Osteoblast (primary cell): ENCODE measurements around the gene SLC16A9. TPM values are rescaled to one million over a fixed set of nuclear protein-coding genes. Genes with fewer than 3 reads are reported as not detected.
"Not testable (repeated sequence)": the region's sequence is repeated elsewhere in the genome, so short reads cannot be mapped to it uniquely, and the experiment has no call there.

Experiments used
- DNase-seq: peaks from one replicate; pipeline ENCODE4 v3.0.0; 2011; ENCODE audit warnings: low spot score, mixed read lengths; ENCODE audit not compliant: insufficient read length; ENCODE audit errors: missing footprints
- H2AFZ ChIP-seq: 2 replicates; pipeline ENCODE4 v1.6.0; 2011; ENCODE audit warnings: mild to moderate bottlenecking, low read length
- H3K27ac ChIP-seq: 2 replicates; pipeline ENCODE4 v1.5.1; 2011; ENCODE audit warnings: mild to moderate bottlenecking, low read depth, low read length, moderate library complexity
- H3K27me3 ChIP-seq: 2 replicates; pipeline ENCODE4 v1.6.0; 2012; ENCODE audit warnings: mild to moderate bottlenecking, control low read depth, inconsistent platforms, low read length, moderate library complexity; ENCODE audit not compliant: insufficient read depth
- H3K36me3 ChIP-seq: 2 replicates; pipeline ENCODE4 v1.5.1; 2011; ENCODE audit warnings: mild to moderate bottlenecking, low read length, control low read depth, moderate library complexity; ENCODE audit not compliant: insufficient read depth
- H3K4me1 ChIP-seq: 2 replicates; pipeline ENCODE4 v1.5.1; 2011; ENCODE audit warnings: mild to moderate bottlenecking, low read length, control low read depth, moderate library complexity; ENCODE audit not compliant: insufficient read depth
- H3K4me2 ChIP-seq: 2 replicates; pipeline ENCODE4 v1.6.0; 2011; ENCODE audit warnings: mild to moderate bottlenecking, low read length; ENCODE audit not compliant: insufficient read depth
- H3K4me3 ChIP-seq: fragments of 200-600 bp; sonication (generic); 3 replicates; pipeline ENCODE4 v1.5.1; 2012; ENCODE audit warnings: mild to moderate bottlenecking, low read length, inconsistent platforms; ENCODE audit not compliant: insufficient read depth
- H3K79me2 ChIP-seq: 2 replicates; pipeline ENCODE4 v1.6.0; 2012; ENCODE audit warnings: mild to moderate bottlenecking, low read length, control low read depth, inconsistent platforms; ENCODE audit not compliant: insufficient read depth
- H3K9me3 ChIP-seq: 2 replicates; pipeline ENCODE4 v1.5.1; 2011; ENCODE audit warnings: low read depth, low read length, control low read depth
- H4K20me1 ChIP-seq: 2 replicates; pipeline ENCODE4 v1.6.0; 2012; ENCODE audit warnings: mild to moderate bottlenecking, low read length, control low read depth; ENCODE audit not compliant: insufficient read depth
- total RNA-seq: library from RNA; depleted of rRNA; stranded (reverse); fragments of >200 nt; gene quantifications from 2 replicates; pipeline ENCODE4 v1.2.3, GENCODE V29; 2012
- TF ChIP-seq, protein P1 (sequence below): IDR thresholded peaks from 2 replicates; pipeline ENCODE4 v1.5.1; 2011; ENCODE audit warnings: mild to moderate bottlenecking, low read depth, low read length, moderate library complexity; ENCODE audit errors: extremely low read depth

SLC16A9 gene
- total RNA-seq, 1 donor = 0.72 TPM

DNA sequence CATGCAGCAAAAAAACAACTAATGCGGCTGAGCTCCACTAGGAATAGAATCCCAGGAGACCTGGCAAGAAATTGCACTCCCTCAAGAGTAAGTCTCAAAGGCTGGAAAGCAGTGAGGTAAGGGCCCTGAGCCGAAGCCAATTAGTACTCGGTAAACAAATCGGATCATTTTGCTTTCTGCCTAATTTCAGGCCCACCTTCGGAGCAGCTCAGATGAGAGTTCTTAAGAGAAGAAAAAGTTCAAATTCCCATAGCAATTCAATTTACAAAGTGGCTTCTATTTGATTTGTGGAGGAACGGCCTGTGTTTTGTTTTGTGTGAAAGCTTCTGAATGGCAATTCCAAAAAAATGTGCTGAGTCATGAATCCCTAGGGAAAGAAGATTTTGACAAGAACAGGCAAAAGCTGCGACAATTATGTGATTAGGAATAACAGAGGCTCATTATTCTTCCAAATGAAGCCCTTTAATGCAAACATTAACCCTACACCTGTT lies 60.9 kb downstream of the SLC16A9 start:
- Histone ChIP-seq H3K4me2 (peak overlapping the region; percentile 69), H3K36me3 (no peaks in the 10 kb centered on the region), H4K20me1 (no peaks in the 10 kb centered on the region), H3K79me2 (no peaks in the 10 kb centered on the region), H2AFZ (peak overlapping the region; percentile 44), H3K4me3 (peak overlapping the region; percentile 36), H3K27me3 (no peaks in the 10 kb centered on the region), H3K4me1 (peaks cover 6% of the 10 kb centered on the region), H3K27ac (no peak overlapping the region), H3K9me3 (peaks cover 2% of the 10 kb centered on the region)
- TF ChIP-seq, protein P1, sequence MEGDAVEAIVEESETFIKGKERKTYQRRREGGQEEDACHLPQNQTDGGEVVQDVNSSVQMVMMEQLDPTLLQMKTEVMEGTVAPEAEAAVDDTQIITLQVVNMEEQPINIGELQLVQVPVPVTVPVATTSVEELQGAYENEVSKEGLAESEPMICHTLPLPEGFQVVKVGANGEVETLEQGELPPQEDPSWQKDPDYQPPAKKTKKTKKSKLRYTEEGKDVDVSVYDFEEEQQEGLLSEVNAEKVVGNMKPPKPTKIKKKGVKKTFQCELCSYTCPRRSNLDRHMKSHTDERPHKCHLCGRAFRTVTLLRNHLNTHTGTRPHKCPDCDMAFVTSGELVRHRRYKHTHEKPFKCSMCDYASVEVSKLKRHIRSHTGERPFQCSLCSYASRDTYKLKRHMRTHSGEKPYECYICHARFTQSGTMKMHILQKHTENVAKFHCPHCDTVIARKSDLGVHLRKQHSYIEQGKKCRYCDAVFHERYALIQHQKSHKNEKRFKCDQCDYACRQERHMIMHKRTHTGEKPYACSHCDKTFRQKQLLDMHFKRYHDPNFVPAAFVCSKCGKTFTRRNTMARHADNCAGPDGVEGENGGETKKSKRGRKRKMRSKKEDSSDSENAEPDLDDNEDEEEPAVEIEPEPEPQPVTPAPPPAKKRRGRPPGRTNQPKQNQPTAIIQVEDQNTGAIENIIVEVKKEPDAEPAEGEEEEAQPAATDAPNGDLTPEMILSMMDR = no peak
- DNase-seq = peak; percentile 79

DNA sequence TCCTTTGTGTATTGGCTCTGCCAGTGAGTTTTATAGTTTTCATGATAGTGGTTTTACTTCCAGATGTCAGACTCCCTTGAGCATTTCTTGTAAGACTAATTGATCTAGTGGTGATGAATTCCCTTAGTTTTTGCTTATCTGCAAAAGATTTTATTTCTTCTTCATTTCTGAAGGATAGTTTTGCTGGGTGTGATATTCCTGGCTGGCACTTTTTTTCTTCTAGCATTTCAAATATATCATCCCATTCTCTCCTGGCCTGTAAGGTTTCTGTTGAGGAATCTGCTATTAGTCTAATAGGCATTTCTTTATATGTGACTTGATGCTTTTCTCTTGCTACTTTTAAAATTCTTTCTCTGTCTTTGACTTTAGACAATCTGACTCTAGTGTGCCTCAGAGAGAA lies 64.8 kb downstream of the SLC16A9 start:
- H4K20me1 ChIP-seq = no peaks in the 10 kb centered on the region
- no peaks in the 10 kb centered on the region for H3K27me3 ChIP-seq
- no peak overlapping the region for H3K27ac ChIP-seq
- no peaks in the 10 kb centered on the region for H3K36me3 ChIP-seq
- TF ChIP-seq, protein P1 = no peak
- peaks cover 2% of the 10 kb centered on the region for H3K9me3 ChIP-seq
- no peak for DNase-seq
- H3K4me2 ChIP-seq = no peak overlapping the region
- H2AFZ ChIP-seq = no peak overlapping the region
- no peak overlapping the region for H3K4me3 ChIP-seq
- peaks cover 6% of the 10 kb centered on the region for H3K4me1 ChIP-seq
- no peaks in the 10 kb centered on the region for H3K79me2 ChIP-seq

DNA sequence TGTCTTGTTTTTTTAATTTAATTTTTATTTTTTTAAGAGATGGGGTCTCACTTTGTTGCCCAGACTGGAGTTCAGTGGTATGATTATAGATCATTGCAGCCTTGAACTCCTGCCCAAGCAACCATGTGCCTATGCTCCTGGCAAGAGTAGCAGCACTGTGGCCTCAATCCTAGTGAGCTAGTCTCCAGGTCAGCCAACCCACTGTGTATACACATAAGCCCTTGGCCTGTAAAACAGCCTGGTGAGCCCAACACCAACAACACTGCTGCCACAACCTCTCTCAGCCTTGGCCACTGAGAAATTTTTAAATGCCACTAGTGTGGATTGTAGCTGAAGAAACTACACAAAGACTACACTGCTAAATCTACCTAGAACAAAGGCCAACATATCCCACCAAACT lies 68.0 kb downstream of the SLC16A9 start:
- not testable (repeated sequence) for H3K79me2 ChIP-seq, H3K27me3 ChIP-seq, H3K9me3 ChIP-seq, H3K4me3 ChIP-seq, DNase-seq, H3K27ac ChIP-seq, H3K4me2 ChIP-seq, H3K36me3 ChIP-seq, H3K4me1 ChIP-seq, H2AFZ ChIP-seq, H4K20me1 ChIP-seq

DNA sequence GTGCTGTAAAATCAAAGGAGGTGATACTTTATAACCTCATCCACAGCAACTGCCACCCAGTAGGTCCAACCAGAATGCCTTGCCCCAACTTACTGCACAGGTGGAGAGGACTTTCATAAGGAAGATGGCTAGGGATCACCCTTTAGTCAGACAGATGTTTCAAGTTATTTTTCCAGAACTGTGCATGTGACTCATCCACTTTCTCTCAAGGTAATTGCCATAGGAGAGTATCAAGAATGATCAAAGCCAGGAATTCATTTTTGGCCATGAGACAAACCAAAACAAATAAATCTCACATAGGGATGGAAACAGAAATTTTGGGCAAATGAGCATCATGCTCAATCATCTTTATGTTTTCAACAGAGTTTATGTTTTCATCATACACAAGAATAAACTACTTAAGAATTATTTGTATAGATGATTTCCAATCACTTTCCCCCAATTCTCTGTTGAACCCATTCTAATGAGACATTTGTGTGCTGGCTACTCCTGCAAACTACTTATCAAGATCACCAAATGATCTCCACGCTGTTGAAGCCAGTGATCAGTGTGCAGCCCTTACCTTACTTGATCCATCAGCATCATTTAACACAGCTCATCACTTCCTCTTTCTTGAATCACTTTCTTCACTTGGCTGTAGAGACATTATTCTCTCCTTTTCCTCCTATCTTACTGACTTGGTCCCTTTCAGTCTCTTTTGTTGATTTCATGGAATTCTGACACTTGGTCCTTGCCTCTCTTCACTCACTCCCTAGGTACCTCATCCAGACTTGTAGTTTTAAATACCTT lies 74.0 kb downstream of the SLC16A9 start:
- DNase-seq = no peak
- H3K4me1 ChIP-seq = no peaks in the 10 kb centered on the region
- H3K4me2 ChIP-seq = no peak overlapping the region
- TF ChIP-seq, protein P1 = no peak
- no peak overlapping the region for H3K4me3 ChIP-seq
- peaks cover under 1% of the 10 kb centered on the region for H3K27me3 ChIP-seq
- H2AFZ ChIP-seq = no peak overlapping the region
- no peaks in the 10 kb centered on the region for H3K79me2 ChIP-seq
- no peaks in the 10 kb centered on the region for H3K9me3 ChIP-seq
- no peaks in the 10 kb centered on the region for H3K36me3 ChIP-seq
- no peak overlapping the region for H3K27ac ChIP-seq
- no peaks in the 10 kb centered on the region for H4K20me1 ChIP-seq
